AG10803 (cell line): ENCODE data around the gene BZW2.

Experiments
- DNase-seq: peaks from one replicate; pipeline ENCODE4 v3.0.0; 2010; ENCODE audit warnings: low read depth
- H3K4me3 ChIP-seq: 2 replicates; pipeline ENCODE4 v1.5.1; 2011; ENCODE audit warnings: mild to moderate bottlenecking, low read length, control low read depth
- TF ChIP-seq, protein P1 (sequence below): conservative IDR thresholded peaks from 2 replicates; pipeline ENCODE4 v1.5.1; 2011; ENCODE audit warnings: mild to moderate bottlenecking, low read length, control low read depth, inconsistent platforms

BZW2 gene

DNA sequence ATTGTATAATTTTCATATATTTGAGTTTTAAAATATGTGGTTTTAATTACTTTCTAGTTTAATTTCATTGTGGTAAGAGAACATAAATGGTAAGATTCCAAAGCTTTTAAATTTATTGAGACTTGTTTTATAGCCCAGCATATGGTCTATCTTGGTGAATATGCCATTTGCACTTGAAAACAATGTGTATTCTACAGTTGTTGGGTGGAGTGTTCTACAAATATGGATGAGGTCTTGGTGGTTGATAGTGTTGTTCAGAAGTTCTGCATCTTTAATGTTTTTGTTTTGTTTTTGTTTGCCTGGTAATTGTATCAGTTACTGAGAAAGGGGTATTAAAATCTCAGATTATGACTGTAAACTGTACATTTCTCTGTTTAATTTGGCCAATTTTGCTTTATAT, 69.9 kb downstream of the BZW2 start:
- H3K4me3 ChIP-seq = no peak overlapping the region
- DNase-seq = no peak
- TF ChIP-seq, protein P1, sequence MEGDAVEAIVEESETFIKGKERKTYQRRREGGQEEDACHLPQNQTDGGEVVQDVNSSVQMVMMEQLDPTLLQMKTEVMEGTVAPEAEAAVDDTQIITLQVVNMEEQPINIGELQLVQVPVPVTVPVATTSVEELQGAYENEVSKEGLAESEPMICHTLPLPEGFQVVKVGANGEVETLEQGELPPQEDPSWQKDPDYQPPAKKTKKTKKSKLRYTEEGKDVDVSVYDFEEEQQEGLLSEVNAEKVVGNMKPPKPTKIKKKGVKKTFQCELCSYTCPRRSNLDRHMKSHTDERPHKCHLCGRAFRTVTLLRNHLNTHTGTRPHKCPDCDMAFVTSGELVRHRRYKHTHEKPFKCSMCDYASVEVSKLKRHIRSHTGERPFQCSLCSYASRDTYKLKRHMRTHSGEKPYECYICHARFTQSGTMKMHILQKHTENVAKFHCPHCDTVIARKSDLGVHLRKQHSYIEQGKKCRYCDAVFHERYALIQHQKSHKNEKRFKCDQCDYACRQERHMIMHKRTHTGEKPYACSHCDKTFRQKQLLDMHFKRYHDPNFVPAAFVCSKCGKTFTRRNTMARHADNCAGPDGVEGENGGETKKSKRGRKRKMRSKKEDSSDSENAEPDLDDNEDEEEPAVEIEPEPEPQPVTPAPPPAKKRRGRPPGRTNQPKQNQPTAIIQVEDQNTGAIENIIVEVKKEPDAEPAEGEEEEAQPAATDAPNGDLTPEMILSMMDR = no peak

DNA sequence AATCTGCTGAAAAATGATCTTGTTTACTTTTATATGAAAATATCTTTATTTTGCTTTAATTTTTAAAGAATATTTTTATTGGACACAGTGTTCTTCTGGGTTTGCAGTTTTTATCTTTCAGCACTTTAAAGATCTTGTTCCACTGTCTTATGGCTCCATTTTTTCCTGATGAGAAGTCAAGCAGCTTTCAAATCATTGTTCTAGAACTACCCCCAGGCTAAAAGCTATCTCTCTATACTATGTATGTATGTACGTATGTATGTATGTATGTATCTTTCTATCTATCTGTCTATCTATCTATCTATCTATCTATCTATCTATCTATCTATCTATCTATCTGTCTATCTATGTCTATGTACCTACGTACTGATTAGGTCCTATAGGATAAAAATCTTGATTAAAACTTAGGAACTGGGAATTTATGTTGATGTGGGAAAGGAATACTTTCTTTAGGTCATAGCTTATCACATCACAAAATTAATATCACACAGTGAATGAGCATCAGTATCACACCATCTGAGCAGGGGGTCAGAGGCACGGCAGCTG, 72.2 kb downstream of the BZW2 start:
- TF ChIP-seq, protein P1 = no peak
- H3K4me3 ChIP-seq = no peak overlapping the region
- no peak for DNase-seq

- no peak for DNase-seq
- H3K4me3 ChIP-seq = no peak overlapping the region
- TF ChIP-seq, protein P1 = no peak
These were observed 73.7 kb downstream of the BZW2 start for GRCh38 chr7:16719699-16720098.

GRCh38 chr7:16721541-16721940, 75.6 kb downstream of the BZW2 start:
- TF ChIP-seq, protein P1 = no peak
- DNase-seq = no peak

GRCh38 chr7:16724344-16724743, 78.4 kb downstream of the BZW2 start:
- TF ChIP-seq, protein P1 = no peak
- no peak for DNase-seq
- H3K4me3 ChIP-seq = no peak overlapping the region

More at GRCh38 chr7:16721541-16721940, 75.6 kb downstream of the BZW2 start:
- H3K4me3 ChIP-seq = no peak overlapping the region

DNA sequence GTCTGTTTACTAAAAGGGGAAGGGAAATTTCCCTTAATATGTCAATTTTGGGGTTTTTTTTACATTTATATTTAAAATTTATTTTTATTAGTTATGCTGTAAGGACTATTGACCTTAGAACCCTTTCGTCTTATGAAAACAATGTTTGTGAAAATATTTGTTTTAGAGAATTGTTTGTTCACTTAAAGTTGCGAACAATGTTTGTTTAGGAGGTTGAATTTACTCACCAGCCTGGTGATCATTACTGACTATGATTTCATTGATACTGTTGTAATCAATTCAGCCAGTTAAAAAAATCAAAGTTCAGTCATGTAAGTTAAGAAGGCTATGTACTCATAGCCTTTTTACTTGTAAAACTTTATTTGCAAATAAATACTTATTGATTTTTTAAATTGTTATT, 80.2 kb downstream of the BZW2 start:
- no peak for DNase-seq
- TF ChIP-seq, protein P1 = no peak
- H3K4me3 ChIP-seq = no peak overlapping the region

DNA sequence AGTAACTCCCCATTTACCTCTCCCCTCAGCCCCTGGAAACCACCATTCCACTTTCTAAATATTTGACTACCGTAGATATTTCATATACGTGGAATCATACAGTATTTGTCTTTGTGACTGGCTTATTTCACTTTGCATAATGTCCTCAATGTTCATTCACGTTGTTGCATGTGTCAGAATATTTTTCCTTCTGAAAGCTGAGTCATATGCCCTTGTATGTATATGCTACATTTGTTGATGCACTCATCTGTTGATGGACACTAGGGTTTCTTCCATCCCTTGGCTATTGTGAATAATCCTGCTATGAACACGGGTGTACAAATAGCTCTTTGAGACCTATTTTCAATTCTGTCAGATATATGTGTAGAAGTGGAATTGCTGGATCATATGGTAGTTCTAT, 81.8 kb downstream of the BZW2 start:
- no peak for DNase-seq
- no peak overlapping the region for H3K4me3 ChIP-seq
- TF ChIP-seq, protein P1 = no peak
